GM21825 (cell line): ENCODE data around the gene TSPAN19.
"Not testable (repeated sequence)": the region's sequence is repeated elsewhere in the genome, so short reads cannot be mapped to it uniquely, and the experiment has no call there.

Experiments used
- ATAC-seq: cut with Tn5 transposase; IDR thresholded peaks from one replicate; pipeline ENCODE4 v1.9.1; 2021; ENCODE audit warnings: mild to moderate bottlenecking, moderate library complexity; ENCODE audit not compliant: unreplicated experiment

Gene TSPAN19

GRCh38 chr12:85036234-85036707 lies at the start of gene TSPAN19, which contains the start of gene LRRIQ1:
Gene TSPAN19, minus strand, starts transcription at chr12:85036277. Its CDS starts 6,331 bp downstream, at chr12:85029946.
Gene LRRIQ1, plus strand, starts transcription at chr12:85036351. Its CDS starts 1,826 bp downstream, at chr12:85038177.
- ATAC-seq = peak; percentile 95

DNA sequence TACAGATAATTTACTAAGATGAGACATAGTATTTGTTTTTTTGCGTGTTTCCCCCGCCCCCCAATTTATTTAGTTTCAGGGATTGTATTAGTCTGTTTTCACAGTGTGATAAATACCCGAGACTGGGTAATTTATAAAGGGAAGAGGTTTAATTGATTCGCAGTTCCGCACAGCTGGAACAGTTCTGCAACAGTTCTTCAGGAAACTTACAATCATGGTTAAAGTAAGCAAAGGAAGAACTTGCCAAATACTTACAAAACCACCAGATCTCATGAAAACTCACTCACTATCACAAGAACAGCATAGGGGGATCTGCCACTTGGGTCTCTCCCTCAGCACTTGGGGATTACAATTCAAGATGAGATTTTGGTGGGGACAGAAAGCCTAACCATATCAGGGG lies 49.0 kb upstream of the TSPAN19 start:
- ATAC-seq = no peak

DNA sequence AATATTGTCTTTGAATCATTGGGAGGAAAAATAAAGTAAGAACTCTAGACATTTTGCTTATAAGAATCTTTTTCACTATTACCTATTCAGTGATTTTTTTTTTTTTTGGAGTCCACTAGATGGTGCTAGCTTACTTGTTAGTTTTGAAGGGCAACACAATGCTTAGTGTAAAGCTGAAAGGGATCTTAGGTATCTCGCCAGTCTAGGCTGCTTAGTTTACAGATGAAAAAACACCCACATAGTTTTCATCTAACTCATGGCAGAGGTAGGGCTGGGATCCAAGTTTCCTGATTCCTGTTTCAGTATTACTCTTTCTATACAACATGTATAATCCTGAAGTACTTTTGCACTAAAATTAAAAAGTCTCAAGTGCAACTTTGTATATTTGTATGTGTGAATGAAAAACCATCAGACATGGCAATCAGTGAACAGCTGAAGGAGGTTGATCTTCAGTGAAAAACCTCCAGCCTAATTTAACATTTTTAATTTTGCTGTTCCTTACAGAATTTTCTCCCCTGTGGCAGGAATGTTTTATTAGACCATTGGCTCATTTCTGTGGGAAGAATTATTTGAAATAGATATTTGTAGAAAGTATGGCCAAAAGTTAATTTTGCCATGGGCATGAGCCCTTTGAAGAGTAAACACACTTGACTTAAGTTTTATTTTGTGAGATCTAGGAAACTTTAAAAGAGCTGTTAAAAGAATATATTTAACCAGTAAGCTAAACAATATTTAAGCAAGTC lies 40.8 kb upstream of the TSPAN19 start:
- peak; percentile 54 for ATAC-seq

- no peak for ATAC-seq
These were observed 36.7 kb upstream of the TSPAN19 start for GRCh38 chr12:85072826-85073225.

DNA sequence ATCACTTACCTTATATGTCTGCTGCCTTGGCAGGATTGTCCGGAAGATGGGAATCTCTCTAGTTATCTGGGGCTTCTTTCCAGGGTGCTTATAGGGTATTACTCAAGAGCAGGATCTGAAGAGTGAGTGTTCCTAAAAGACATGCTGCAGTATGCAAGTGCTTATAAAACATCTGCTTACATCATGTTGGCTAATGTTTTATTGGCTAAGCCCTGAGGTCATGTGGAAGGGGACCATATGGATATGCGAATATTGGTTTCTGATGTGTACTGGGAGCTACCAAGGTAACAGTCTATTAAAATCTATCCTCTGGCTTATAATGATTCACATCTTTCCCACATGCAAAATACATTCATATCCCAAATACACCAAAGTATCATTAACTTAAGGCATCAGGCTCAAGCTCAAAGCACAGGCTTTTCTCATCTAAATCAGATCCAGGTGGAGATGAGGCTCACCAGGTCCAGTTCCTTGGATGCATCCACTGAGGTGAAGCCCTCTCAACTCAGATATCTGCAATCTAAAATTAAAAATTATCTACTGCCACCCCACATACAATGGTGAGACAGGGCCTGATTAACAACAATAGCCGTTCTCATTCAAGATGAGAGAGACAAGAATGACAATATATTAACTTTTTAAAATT lies 29.9 kb upstream of the TSPAN19 start:
- ATAC-seq = no peak

- ATAC-seq = no peak
These were observed 24.8 kb upstream of the TSPAN19 start for GRCh38 chr12:85060916-85061315.

GRCh38 chr12:85059594-85059993 lies 23.5 kb upstream of the TSPAN19 start:
- no peak for ATAC-seq

GRCh38 chr12:85058339-85058738 lies 22.3 kb upstream of the TSPAN19 start:
- no peak for ATAC-seq

GRCh38 chr12:85057370-85057963 lies 21.4 kb upstream of the TSPAN19 start:
- ATAC-seq = peak; percentile 75

- no peak for ATAC-seq
These were observed 7.8 kb upstream of the TSPAN19 start for GRCh38 chr12:85043829-85044228.

GRCh38 chr12:85041395-85041794 lies 5.3 kb upstream of the TSPAN19 start:
- ATAC-seq = no peak

- ATAC-seq = no peak
These were observed 656 bp upstream of the TSPAN19 start for GRCh38 chr12:85036733-85037132.

DNA sequence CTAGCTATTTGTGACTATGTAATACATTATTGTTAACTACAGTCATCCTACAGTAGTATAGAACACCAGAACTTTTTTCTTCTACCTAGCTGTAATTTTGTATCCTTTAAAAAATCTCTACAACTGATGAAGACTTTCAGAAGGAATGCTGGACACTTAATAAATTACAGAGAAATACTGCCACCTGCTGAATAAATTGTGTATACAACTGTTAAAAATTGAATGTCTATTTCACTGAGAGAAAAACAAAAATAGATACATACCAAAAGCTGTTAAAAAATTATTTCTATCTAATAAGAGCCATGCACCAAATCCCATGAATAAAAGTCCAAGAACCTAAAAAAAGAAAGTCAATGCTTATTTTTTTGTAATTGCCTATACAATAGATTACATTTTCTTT lies 6.6 kb downstream of the TSPAN19 start:
- ATAC-seq = no peak

DNA sequence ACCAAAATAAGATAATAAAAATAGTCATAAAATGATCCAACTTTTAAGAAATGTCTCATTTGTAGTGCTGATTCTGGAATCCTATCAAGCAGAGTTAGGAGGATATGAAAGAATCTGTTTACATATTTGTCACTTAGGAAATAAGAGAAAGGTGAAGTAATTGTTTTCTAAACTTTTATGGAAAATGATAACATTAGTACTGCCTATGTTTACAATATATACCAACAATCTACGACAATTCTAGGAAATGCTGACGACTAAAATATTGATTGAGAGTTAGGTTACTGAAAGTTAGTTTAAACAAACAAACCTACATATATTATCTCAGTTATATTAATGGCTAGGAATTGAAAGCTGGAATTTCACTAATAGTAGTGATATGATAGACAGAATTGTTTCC lies 18.0 kb downstream of the TSPAN19 start:
- no peak for ATAC-seq

- no peak for ATAC-seq
These were observed 18.5 kb downstream of the TSPAN19 start for GRCh38 chr12:85017618-85018017.

GRCh38 chr12:85017133-85017532 lies 18.9 kb downstream of the TSPAN19 start:
- no peak for ATAC-seq

DNA sequence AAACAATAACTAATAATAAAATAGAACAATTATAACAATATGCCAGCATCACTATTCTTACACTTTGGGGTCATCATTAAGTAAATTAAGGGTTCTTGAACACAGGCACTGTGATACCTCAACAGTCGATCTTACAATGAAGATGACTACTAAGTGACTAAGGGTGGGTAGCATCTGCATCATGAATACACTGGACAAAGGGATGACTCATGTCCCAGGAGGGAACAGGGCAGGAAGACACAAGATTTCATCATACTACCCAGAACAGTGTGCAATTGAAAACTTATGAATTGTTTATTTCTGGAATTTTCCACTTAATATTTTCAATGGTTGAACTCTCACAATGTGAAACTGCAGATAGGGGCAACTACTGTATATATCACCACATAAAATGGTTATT lies 19.7 kb downstream of the TSPAN19 start:
- no peak for ATAC-seq

- no peak for ATAC-seq
These were observed 28.2 kb downstream of the TSPAN19 start for GRCh38 chr12:85007836-85008235.

GRCh38 chr12:85006206-85006605 lies 29.9 kb downstream of the TSPAN19 start:
- ATAC-seq = no peak

GRCh38 chr12:85005615-85006014 lies 30.5 kb downstream of the TSPAN19 start:
- ATAC-seq = no peak

GRCh38 chr12:85005047-85005446 lies 31.0 kb downstream of the TSPAN19 start:
- not testable (repeated sequence) for ATAC-seq

GRCh38 chr12:85004204-85004603 lies 31.9 kb downstream of the TSPAN19 start:
- ATAC-seq = no peak
